GM12878 (cell line): ENCODE measurements around the gene RBMS1. TPM values are rescaled to one million over a fixed set of nuclear protein-coding genes. Genes with fewer than 3 reads are reported as not detected.

Source experiments
- CEBPZ ChIP-seq: fragments of 150-350 bp; IDR thresholded peaks from 2 replicates; pipeline ENCODE4 v1.6.1; 2016; ENCODE audit warnings: low read depth, low read length
- HCFC1 ChIP-seq: fragments of 150-350 bp; IDR thresholded peaks from 2 replicates; pipeline ENCODE4 v1.6.1; 2014; ENCODE audit warnings: low read length
- MTA2 ChIP-seq: fragments of 450-650 bp; IDR thresholded peaks from 2 replicates; pipeline ENCODE4 v1.6.1; 2016; ENCODE audit warnings: low read depth, mild to moderate bottlenecking, moderate library complexity
- SIN3A ChIP-seq: IDR thresholded peaks from 2 replicates; pipeline ENCODE4 v1.6.1; 2012; ENCODE audit warnings: low read depth, low read length, improper control_type of control experiment
- SUZ12 ChIP-seq: fragments of 200-600 bp; sonication (generic); IDR thresholded peaks from one replicate; pipeline ENCODE4 v1.6.1; 2018; ENCODE audit warnings: antibody characterized with exemption, mild to moderate bottlenecking; ENCODE audit not compliant: unreplicated experiment
- TCF3 ChIP-seq: IDR thresholded peaks from 2 replicates; pipeline ENCODE4 v1.6.1; 2012; ENCODE audit warnings: low read depth, mild to moderate bottlenecking, low read length, borderline replicate concordance; ENCODE audit not compliant: insufficient read depth
- ZBTB4 ChIP-seq: fragments of 450-650 bp; formaldehyde crosslinking; IDR thresholded peaks from 2 replicates; pipeline ENCODE4 v1.4.0; 2022; ENCODE audit warnings: mild to moderate bottlenecking, moderate library complexity
- ZSCAN29 ChIP-seq: fragments of 450-650 bp; IDR thresholded peaks from 2 replicates; pipeline ENCODE4 v1.6.1; 2017; ENCODE audit warnings: mild to moderate bottlenecking, moderate library complexity
- polyA plus RNA-seq, 11 experiments: library from polyadenylated mRNA; depleted of rRNA in 4 of 11; unstranded in 6 of 11; stranded (reverse) in 5 of 11; fragments of >200 nt; fragmentation: Nextera tagmentation in 4 of 11; fragmentation: Illumina TruSeq in 1 of 11; extraction: Ambion mirVana in 4 of 11; extraction: Trizol in 1 of 11; gene quantifications; 1 replicate in 1 of 11; 2 replicates in 10 of 11; pipeline versions ENCODE4 v1.2.1 to v1.2.3, GENCODE V29; 2011 to 2016; ENCODE audit warnings: inconsistent platforms in 2 of 11, missing spikeins in 2 of 11, low read depth in 1 of 11
- total RNA-seq, 4 experiments: library from RNA; depleted of rRNA in 3 of 4; stranded (reverse); fragments of >200 nt in 3 of 4; fragmentation: Illumina TruSeq in 1 of 4; extraction: Trizol in 1 of 4; gene quantifications; 2 replicates each; pipeline versions ENCODE4 v1.2.1 to v1.2.3, GENCODE V29; 2013 to 2021

Gene RBMS1
- total and polyA plus RNA-seq, 10 of the 15 experiments (the other 5 are each of a cell fraction or from before 2014, with no cell fraction given), result 0.04 to 0.31 (median 0.17) TPM; not detected in 1

GRCh38 chr2:160269365-160269764 is 224.2 kb downstream of the RBMS1 start (continued):
- TF ChIP-seq CEBPZ, result no peak
- TF ChIP-seq SIN3A, result no peak
- TF ChIP-seq ZBTB4 (CRISPR knock-in tag), result no peak
- TF ChIP-seq TCF3, result no peak
- TF ChIP-seq ZSCAN29, result no peak
- no peak for TF ChIP-seq MTA2
- no peak for TF ChIP-seq HCFC1
- TF ChIP-seq SUZ12, result no peak
- TF ChIP-seq, all 136 proteins: peak for 0
